ENCODE measurements around the gene YPEL2. TPM values are rescaled to one million over a fixed set of nuclear protein-coding genes. Genes with fewer than 3 reads are reported as not detected.
A peak's percentile ranks its signal among the peaks of the same experiment; 100 is the strongest.

YPEL2 gene
- total and polyA plus RNA-seq, 2 of the 13 experiments (the other 11 are each of a cell fraction or from before 2014, with no cell fraction given) = 8.5 to 21.1 TPM

DNA sequence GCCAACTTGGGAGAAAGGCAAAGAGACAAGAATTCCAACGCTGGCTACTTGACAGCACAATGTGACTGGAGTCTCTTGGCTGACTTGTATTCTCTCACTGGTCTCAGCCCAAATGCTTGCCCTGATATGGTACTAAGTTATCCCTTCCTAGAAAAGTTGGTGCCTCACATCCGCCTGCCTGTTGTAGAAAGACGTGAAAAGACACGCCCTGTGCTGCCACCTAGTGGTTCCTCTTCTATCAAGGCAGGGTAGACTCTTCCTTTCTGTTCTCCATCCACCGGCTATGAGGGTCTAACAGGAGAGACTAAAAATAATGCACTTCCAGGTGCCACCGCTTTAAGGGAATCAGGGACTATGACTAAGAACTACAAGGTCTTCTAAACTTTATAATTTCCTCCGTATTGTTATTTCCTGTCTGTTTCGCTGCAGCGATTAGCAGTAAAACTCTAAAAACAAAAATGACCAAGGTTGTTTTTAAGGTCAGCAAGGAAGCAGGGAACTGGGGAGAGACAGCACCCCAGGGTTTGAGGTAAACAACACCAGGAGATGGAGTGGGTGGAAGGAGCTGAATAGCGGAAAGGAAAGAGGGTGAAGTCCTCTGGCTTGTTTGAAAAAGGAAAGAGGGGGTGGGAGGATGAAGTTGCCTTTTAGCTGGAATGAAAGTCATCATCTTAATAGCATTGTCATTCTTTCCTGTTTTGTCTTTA is 109.5 kb downstream of the YPEL2 start (continued):
- TF ChIP-seq, protein P1, sequence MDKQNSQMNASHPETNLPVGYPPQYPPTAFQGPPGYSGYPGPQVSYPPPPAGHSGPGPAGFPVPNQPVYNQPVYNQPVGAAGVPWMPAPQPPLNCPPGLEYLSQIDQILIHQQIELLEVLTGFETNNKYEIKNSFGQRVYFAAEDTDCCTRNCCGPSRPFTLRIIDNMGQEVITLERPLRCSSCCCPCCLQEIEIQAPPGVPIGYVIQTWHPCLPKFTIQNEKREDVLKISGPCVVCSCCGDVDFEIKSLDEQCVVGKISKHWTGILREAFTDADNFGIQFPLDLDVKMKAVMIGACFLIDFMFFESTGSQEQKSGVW (CRISPR knock-in tag; IDR thresholded peaks at IDR 0.05; ENCODE audit: borderline replicate concordance) = no peak
- TF ChIP-seq ZNF44 (CRISPR knock-in tag; IDR thresholded peaks at IDR 0.05) (no peak), ZNF350 (CRISPR knock-in tag; IDR thresholded peaks at IDR 0.05; ENCODE audit: borderline replicate concordance, low read depth) (no peak), NR3C1 (CRISPR knock-in tag; IDR thresholded peaks at IDR 0.05) (no peak), MLLT10 (CRISPR knock-in tag; IDR thresholded peaks at IDR 0.05) (no peak), HDAC1 (CRISPR knock-in tag; IDR thresholded peaks at IDR 0.05) (no peak), ZNF326 (CRISPR knock-in tag; IDR thresholded peaks at IDR 0.05; ENCODE audit: borderline replicate concordance) (no peak), ZNF441 (CRISPR knock-in tag; IDR thresholded peaks at IDR 0.05; ENCODE audit: borderline replicate concordance) (peak; percentile 49; the same call in 1 of the 2 replicates), ZNF670 (CRISPR knock-in tag; IDR thresholded peaks at IDR 0.05; ENCODE audit: borderline replicate concordance) (no peak), ZIK1 (CRISPR knock-in tag; IDR thresholded peaks at IDR 0.05; ENCODE audit: borderline replicate concordance, low read depth) (no peak), FOXO1 (CRISPR knock-in tag; IDR thresholded peaks at IDR 0.05) (no peak), CEBPG (CRISPR knock-in tag; IDR thresholded peaks at IDR 0.05) (no peak), NFIC (IDR thresholded peaks at IDR 0.05; ENCODE audit: low read length) (no peak), RAD51 (IDR thresholded peaks at IDR 0.05; ENCODE audit: borderline replicate concordance) (no peak), NONO (IDR thresholded peaks at IDR 0.05) (no peak), NONO (CRISPR knock-in tag; conservative IDR thresholded peaks at IDR 0.05) (0 out of 2 replicates have a peak, but pooled peaks have one; percentile 21), RBM22 (optimal IDR thresholded peaks at IDR 0.05; ENCODE audit: low read length) (no peak), RARA (CRISPR knock-in tag; IDR thresholded peaks at IDR 0.05) (no peak), ZNF567 (CRISPR knock-in tag; IDR thresholded peaks at IDR 0.05; ENCODE audit: borderline replicate concordance) (no peak), ZNF530 (CRISPR knock-in tag; IDR thresholded peaks at IDR 0.05; ENCODE audit: low read depth) (no peak), ZNF563 (CRISPR knock-in tag; IDR thresholded peaks at IDR 0.05) (no peak), TEAD3 (CRISPR knock-in tag; optimal IDR thresholded peaks at IDR 0.05; ENCODE audit: borderline replicate concordance) (peak; percentile 42), NFYB (CRISPR knock-in tag; IDR thresholded peaks at IDR 0.05) (no peak), GABPA (IDR thresholded peaks at IDR 0.05; ENCODE audit: low read depth, low read length) (no peak), GABPA (CRISPR knock-in tag; IDR thresholded peaks at IDR 0.05; ENCODE audit: low read depth) (no peak)
- TF ChIP-seq, protein P2, sequence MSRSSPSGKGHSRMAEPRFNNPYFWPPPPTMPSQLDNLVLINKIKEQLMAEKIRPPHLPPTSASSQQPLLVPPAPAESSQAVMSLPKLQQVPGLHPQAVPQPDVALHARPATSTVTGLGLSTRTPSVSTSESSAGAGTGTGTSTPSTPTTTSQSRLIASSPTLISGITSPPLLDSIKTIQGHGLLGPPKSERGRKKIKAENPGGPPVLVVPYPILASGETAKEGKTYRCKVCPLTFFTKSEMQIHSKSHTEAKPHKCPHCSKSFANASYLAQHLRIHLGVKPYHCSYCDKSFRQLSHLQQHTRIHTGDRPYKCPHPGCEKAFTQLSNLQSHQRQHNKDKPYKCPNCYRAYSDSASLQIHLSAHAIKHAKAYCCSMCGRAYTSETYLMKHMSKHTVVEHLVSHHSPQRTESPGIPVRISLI (CRISPR knock-in tag; IDR thresholded peaks at IDR 0.05; ENCODE audit: borderline replicate concordance) = peak; percentile 19; the same call in 1 of the 2 replicates
- TF ChIP-seq, protein P3, sequence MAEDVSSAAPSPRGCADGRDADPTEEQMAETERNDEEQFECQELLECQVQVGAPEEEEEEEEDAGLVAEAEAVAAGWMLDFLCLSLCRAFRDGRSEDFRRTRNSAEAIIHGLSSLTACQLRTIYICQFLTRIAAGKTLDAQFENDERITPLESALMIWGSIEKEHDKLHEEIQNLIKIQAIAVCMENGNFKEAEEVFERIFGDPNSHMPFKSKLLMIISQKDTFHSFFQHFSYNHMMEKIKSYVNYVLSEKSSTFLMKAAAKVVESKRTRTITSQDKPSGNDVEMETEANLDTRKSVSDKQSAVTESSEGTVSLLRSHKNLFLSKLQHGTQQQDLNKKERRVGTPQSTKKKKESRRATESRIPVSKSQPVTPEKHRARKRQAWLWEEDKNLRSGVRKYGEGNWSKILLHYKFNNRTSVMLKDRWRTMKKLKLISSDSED (CRISPR knock-in tag; IDR thresholded peaks at IDR 0.05) = no peak
- TF ChIP-seq, protein P4, sequence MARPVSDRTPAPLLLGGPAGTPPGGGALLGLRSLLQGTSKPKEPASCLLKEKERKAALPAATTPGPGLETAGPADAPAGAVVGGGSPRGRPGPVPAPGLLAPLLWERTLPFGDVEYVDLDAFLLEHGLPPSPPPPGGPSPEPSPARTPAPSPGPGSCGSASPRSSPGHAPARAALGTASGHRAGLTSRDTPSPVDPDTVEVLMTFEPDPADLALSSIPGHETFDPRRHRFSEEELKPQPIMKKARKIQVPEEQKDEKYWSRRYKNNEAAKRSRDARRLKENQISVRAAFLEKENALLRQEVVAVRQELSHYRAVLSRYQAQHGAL (CRISPR knock-in tag; IDR thresholded peaks at IDR 0.05; ENCODE audit: not compliant biosample characterization) = no peak
- TF ChIP-seq, protein P5, sequence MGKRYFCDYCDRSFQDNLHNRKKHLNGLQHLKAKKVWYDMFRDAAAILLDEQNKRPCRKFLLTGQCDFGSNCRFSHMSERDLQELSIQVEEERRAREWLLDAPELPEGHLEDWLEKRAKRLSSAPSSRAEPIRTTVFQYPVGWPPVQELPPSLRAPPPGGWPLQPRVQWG (CRISPR knock-in tag; IDR thresholded peaks at IDR 0.05; ENCODE audit: borderline replicate concordance, low read depth) = no peak
